Thoracic aorta (tissue), 2 donors: ENCODE measurements around the gene UBXN4. TPM values are rescaled to one million over a fixed set of nuclear protein-coding genes. Genes with fewer than 3 reads are reported as not detected.
A peak's percentile ranks its signal among the peaks of the same experiment; 100 is the strongest.
"Not testable (repeated sequence)": the region's sequence is repeated elsewhere in the genome, so short reads cannot be mapped to it uniquely, and the experiment has no call there.

ENCODE experiments used
- ATAC-seq: fragments of 150-250 bp; one replicate; pipeline ENCODE4 v1.8.0; 2017; ENCODE audit warnings: low read depth; ENCODE audit not compliant: insufficient number of reproducible peaks, low FRiP score
- DNase-seq: peaks from one replicate; pipeline ENCODE4 v3.0.0-alpha.2; 2020; ENCODE audit warnings: low spot score
- H3K27ac ChIP-seq, 2 donors: fragments of 200-600 bp; sonication (generic); 1 replicate in 1 of 2; 2 replicates in 1 of 2; pipeline ENCODE4 v1.5.1; 2016; ENCODE audit warnings: mild to moderate bottlenecking in 2 of 2, moderate library complexity in 2 of 2
- H3K27me3 ChIP-seq: fragments of 200-600 bp; sonication (generic); replicated peaks from 2 replicates; pipeline ENCODE4 v1.6.0; 2016; ENCODE audit warnings: mild to moderate bottlenecking; ENCODE audit not compliant: insufficient read depth
- H3K36me3 ChIP-seq: fragments of 200-600 bp; sonication (generic); one replicate; pipeline ENCODE4 v1.5.1; 2016
- H3K4me1 ChIP-seq, 2 donors: fragments of 200-600 bp; sonication (generic); 1 replicate in 1 of 2; 2 replicates in 1 of 2; pipeline versions ENCODE4 v1.5.1 to v1.6.0; 2016; ENCODE audit warnings: low read depth in 2 of 2, mild to moderate bottlenecking in 1 of 2; ENCODE audit not compliant: control insufficient read depth in 1 of 2
- H3K4me3 ChIP-seq: fragments of 200-600 bp; sonication (generic); 2 replicates; pipeline ENCODE4 v1.5.1; 2016; ENCODE audit warnings: mild to moderate bottlenecking
- H3K9me3 ChIP-seq: fragments of 200-600 bp; sonication (generic); 2 replicates; pipeline ENCODE4 v1.5.1; 2016
- CTCF ChIP-seq: fragments of 200-600 bp; sonication (generic); IDR thresholded peaks from one replicate; pipeline ENCODE4 v1.5.1; 2019; ENCODE audit warnings: antibody characterized with exemption
- total RNA-seq, 2 donors: library from RNA; depleted of rRNA; stranded (reverse); fragments of >200 nt; gene quantifications; one replicate each; pipeline versions ENCODE4 v1.1.0 to v1.2.3, GENCODE V29; 2016

UBXN4 gene
- 100 to 1,000 TPM in 1 of 2 donors, 10 to 100 TPM in 1; 44.8 to 126 TPM for total RNA-seq

GRCh38 chr2:135741395-135742324, at the start of gene UBXN4:
TSS of gene UBXN4 (plus strand) at chr2:135741855. CDS start at chr2:135741930, 75 bp downstream.
- H3K4me3 ChIP-seq = peak within 1 kb of the TSS; percentile 93
- H3K36me3 ChIP-seq = no peaks in the 10 kb centered on the region
- TF ChIP-seq CTCF = peak; percentile 33
- no peaks in the 10 kb centered on the region for H3K9me3 ChIP-seq
- DNase-seq = peak; percentile 91
- H3K27ac ChIP-seq = peak within 1 kb of the TSS; percentile 98 to 99
- peaks cover 13 to 24% of the 10 kb centered on the region in 2 donors for H3K4me1 ChIP-seq
- ATAC-seq = peak; percentile 96
- H3K27me3 ChIP-seq = no peaks in the 10 kb centered on the region

GRCh38 chr2:135694711-135695110, 46.9 kb upstream of the UBXN4 start:
- DNase-seq (no peak), ATAC-seq (no peak)
- Histone ChIP-seq H3K36me3 (no peaks in the 10 kb centered on the region), H3K27me3 (no peaks in the 10 kb centered on the region), H3K4me1 (no peaks in the 10 kb centered on the region), H3K9me3 (no peaks in the 10 kb centered on the region), H3K4me3 (no peak overlapping the region), H3K27ac (no peak overlapping the region)
- TF ChIP-seq CTCF = no peak

GRCh38 chr2:135698838-135699237, 42.8 kb upstream of the UBXN4 start:
- Histone ChIP-seq H3K4me3 (no peak overlapping the region), H3K4me1 (no peaks in the 10 kb centered on the region), H3K27me3 (no peaks in the 10 kb centered on the region), H3K9me3 (no peaks in the 10 kb centered on the region), H3K27ac (no peak overlapping the region), H3K36me3 (no peaks in the 10 kb centered on the region)
- TF ChIP-seq CTCF = no peak
- ATAC-seq = no peak
- DNase-seq = no peak

- Histone ChIP-seq H3K4me1 (no peaks in the 10 kb centered on the region), H3K4me3 (no peak overlapping the region), H3K36me3 (no peaks in the 10 kb centered on the region), H3K27me3 (no peaks in the 10 kb centered on the region), H3K9me3 (no peaks in the 10 kb centered on the region), H3K27ac (no peak overlapping the region)
- DNase-seq (no peak), ATAC-seq (no peak)
- no peak for TF ChIP-seq CTCF
Observed at GRCh38 chr2:135701442-135701841, 40.2 kb upstream of the UBXN4 start.

- Histone ChIP-seq H3K27ac (no peak overlapping the region), H3K9me3 (no peaks in the 10 kb centered on the region), H3K4me3 (no peak overlapping the region), H3K4me1 (no peaks in the 10 kb centered on the region), H3K36me3 (no peaks in the 10 kb centered on the region), H3K27me3 (no peaks in the 10 kb centered on the region)
- ATAC-seq (no peak), DNase-seq (no peak)
- no peak for TF ChIP-seq CTCF
Observed at GRCh38 chr2:135703300-135703699, 38.4 kb upstream of the UBXN4 start.

GRCh38 chr2:135704075-135704474, 37.6 kb upstream of the UBXN4 start:
- not testable (repeated sequence) for H3K27me3 ChIP-seq, ATAC-seq, H3K9me3 ChIP-seq, H3K4me3 ChIP-seq, DNase-seq, H3K4me1 ChIP-seq, H3K27ac ChIP-seq, H3K36me3 ChIP-seq
